ENCODE results near the gene USP14. TPM values are rescaled to one million over a fixed set of nuclear protein-coding genes. Genes with fewer than 3 reads are reported as not detected.

Gene USP14
- total RNA-seq, 4 donors from 2014 or later: 31.4 to 57.5 (median 39.5) TPM

DNA sequence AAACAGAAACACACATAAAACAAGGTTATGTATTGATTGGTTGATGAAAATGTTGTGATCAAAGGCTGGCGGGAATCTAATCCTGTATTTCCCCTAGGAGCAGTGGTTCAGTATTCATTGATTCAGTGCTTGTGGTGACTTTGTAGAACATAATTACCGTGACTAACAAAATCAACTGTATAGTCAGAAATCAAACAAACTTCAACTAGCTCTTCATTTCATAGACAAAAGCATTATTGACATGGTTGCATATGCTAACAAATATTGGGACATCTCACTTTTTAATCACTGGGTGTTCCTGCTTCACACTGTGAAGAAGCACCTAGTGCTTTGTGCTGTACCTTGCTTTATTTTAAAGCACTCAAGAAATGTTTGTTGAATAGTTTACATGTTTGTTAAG is 41.4 kb downstream of the USP14 start:
- TF ChIP-seq CTCF (IDR thresholded peaks at IDR 0.05): no peak
- ATAC-seq (ENCODE audit: low FRiP score): no peak
- no peak for DNase-seq (ENCODE audit: low spot score)

- ATAC-seq (ENCODE audit: low FRiP score) (no peak), DNase-seq (ENCODE audit: low spot score) (no peak)
- no peak for TF ChIP-seq CTCF (IDR thresholded peaks at IDR 0.05)
Measured at GRCh38 chr18:210075-210474, 51.7 kb downstream of the USP14 start.

DNA sequence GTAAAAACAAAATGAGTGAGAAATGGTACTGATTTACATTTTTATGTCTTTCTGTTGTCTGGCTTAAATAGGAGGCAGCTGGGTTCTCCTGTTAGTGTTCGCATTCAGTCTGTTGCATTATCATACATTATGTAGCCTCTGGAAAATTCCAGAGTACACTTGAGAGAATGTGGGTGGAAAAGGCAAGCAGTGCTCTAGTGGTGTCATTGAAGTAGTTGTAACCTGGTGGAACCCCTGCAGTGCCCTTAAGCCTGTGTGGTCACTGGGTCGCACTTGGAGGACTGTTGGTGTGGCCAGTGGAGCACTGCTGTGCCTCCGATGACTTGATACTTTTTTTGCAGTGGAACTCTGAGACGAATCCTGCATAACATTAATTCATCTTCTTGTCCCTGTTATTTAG is 52.4 kb downstream of the USP14 start:
- ATAC-seq (ENCODE audit: low FRiP score) (no peak), DNase-seq (ENCODE audit: low spot score) (no peak)
- TF ChIP-seq CTCF (IDR thresholded peaks at IDR 0.05): no peak

- TF ChIP-seq CTCF (IDR thresholded peaks at IDR 0.05): no peak
- ATAC-seq (ENCODE audit: low FRiP score) (no peak), DNase-seq (ENCODE audit: low spot score) (no peak)
Measured at GRCh38 chr18:211582-211981, 53.2 kb downstream of the USP14 start.

GRCh38 chr18:212780-213179 is 54.4 kb downstream of the USP14 start:
- no peak for TF ChIP-seq CTCF (IDR thresholded peaks at IDR 0.05)
- DNase-seq (ENCODE audit: low spot score) (no peak), ATAC-seq (ENCODE audit: low FRiP score) (no peak)

DNA sequence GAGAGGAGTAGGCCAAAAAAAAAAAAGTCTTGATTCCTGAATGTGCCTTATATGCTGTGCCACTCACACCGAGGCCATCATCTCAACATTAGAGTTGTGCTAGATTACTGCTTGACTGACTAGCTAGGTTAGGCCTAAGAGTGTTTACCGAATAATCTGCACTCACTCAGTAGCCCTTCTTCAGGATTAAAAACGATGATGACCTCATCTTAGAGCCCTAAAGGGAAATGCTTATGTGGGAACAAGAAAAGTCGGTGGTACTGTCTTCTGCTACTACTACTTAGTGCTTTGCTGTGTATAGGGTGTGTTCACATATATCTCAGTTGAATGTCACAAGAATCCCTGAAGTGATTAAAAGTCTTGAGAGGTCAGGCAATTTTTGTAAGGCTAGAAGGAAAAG is 55.1 kb downstream of the USP14 start:
- ATAC-seq (ENCODE audit: low FRiP score): no peak
- no peak for TF ChIP-seq CTCF (IDR thresholded peaks at IDR 0.05)
- DNase-seq (ENCODE audit: low spot score): no peak

DNA sequence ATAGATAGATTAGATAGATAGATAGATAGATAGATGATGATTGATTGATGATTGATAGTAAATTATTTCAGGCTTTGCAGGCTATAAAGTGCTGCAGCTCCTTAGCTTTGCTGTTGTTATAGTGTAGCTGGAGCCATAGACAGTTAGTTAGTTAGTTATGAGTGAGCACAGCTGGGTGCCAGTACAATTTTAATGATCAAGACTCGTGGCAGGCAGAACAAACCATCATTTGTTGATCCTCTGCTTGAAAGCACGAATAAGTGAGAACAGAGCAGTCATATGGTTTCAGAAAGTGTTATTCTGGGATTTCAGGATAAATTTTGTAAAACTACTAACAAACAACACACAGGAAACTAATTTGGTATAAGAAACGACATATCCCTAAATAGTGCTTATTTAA is 55.6 kb downstream of the USP14 start:
- no peak for TF ChIP-seq CTCF (IDR thresholded peaks at IDR 0.05)
- ATAC-seq (ENCODE audit: low FRiP score) (no peak), DNase-seq (ENCODE audit: low spot score) (no peak)
